Dedifferentiated amniotic fluid mesenchymal stem cell (primary cell): Measurements from ENCODE around the gene YWHAH.

Source experiments
- DNase-seq: peaks from one replicate; pipeline ENCODE4 v3.0.0-alpha.2; 2016; ENCODE audit errors: extremely low spot score

The YWHAH gene

DNA sequence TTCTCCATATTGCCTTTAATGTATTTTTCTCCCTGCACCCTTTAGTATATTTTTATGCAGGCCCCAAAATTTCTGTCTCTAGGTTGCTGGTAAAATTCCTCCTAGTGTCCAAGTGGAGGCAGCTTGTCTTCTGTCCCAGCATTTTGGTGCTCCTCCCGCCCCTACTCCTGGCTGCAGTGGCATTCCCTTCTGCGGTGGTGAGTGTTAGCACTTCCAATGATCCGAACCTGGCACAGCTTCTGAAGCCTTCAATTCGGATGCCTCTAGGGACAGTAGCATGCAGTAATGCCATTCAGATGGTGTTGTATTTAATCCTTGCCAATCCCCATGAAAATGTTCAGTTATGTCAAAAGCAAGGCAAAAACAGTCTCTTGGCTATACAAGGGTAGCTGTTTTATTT lies 5.9 kb downstream of the YWHAH start:
- DNase-seq, result no peak

DNA sequence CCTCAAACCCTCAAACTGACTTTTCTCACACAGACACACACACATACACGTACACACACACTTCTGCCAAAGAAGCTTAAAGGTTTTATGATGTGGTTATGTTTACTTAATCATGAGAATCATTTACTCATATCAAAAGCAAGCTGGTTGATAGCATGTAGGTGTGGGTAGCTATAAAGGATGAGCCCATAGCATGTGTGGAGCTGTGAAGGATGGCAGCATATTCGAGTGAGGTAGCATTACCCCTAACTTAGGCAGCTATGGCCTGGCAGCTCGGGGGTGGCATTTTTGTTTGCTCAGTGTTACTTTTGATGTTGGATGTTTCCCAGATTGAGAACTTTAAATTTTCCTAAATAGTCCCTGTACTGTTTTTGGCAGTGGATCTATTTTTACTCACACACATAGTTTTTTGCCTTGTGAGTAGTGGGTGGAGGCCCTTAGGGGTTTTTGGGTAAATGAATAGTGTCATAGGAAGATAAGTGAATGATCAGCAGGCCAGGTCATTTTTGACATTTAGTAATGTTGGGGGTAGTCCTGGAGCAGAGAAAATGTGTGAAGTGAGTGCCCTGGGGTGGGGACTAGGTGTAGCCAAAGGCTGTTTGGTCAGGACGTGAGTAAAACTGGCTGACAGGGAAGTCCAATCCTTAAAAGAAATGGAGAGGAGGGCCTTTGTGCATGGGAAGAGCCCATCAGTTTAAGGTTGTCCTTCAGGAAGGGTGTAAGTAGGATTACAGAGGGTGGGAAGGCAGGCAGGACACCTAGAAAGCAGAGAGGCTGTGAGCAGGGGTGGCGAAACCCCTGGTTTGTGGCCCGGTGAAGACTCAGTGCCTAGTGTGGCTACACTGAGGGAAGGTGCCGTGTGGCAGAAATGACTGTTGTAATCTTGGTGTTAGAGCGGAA lies 7.1 kb downstream of the YWHAH start:
- no peak for DNase-seq

DNA sequence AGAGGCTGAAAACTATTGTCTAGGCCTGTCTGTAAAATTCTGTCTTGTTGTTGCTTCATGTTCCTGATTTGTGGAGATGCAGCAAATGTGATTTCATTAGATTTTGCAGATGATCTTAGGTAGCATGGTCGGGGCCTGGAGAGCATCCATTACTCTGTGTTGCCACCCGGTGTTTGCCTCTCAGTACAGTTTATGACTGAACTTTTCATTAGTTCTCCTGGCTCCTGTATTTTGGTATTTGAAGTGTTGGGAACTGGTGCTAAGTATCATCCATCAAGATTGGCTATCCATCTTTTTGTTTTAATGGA lies 7.7 kb downstream of the YWHAH start:
- no peak for DNase-seq

DNA sequence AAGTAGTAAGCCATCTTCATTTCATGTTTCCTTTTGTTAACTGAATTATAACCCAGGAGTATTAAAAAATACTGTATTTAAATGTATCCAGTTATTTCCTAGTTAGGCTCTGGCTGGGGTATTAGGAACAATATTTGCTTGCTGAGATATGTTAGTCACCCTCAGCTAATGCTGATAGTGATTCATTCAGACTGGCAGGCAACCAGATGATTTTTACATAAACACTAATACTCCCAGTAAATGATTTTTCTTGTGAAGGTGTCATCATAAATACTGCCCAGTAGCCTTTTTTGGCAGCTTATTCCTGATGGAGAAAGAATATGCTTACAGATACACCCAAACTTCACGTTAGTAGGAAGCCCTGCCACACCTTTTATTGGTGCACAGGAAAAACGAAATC lies 8.1 kb downstream of the YWHAH start:
- DNase-seq, result no peak

DNA sequence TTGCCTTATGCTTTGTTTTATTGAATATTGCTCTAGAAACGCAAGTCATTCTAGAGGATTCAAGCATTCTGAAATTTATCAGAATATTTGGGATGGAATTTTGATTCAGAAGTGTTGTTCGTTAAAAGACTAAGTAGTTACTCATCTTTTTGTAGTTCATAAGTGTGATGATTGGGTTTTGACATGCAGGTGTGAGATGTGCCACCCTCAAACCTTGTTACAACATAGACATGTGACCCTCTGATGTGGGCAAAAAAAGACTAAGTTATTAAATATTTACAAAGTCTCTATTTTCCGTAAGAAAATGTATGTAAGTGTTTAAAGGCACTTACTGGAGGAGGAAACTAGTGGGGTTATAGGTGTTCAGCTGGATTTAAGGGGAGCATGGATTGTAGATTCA lies 8.9 kb downstream of the YWHAH start:
- no peak for DNase-seq

DNA sequence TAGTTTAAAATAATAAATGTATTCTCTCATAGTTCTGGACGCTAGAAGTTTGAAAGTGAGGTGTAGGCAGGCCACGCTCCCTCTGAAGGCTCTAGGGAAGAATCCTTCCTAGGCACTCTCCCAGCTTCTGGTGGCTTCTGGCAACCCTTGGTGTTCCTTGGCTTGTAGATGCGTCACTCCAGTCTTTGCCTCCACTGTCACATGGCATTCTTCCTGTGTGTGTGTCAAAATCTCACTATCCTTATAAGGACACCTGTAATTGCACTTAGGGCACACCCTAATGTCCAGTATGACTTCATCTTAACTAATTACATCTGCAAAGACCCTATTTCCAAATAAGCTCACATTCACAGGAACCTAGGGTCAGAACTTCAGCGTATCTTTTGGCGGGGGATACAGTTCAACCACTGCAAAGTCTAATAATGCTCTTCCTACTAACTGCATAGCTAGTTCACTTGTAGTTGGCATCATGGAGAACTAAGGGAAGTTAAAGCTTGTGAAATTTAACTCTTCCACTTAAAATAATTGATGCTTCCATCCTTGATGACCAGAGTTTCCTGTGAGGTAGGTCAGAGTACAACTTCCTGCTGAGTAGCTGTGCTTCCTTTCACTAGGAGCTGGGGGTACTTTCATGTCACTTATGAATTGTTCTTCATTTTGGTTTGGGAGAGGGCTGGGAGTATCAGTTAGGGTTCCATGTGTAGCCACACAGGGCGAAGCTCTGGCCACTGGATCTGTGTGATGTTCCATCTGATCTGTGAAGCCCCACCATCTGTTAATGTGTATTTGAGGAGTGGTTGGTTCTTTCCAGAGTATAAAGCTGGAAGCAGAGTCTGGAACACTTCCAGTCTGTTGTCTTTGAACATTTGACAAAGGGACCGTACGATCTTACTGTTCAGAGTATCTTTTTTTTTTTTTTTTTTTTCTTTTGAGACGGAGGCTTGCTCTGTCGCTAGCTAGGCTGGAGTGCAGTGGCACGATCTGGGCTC lies 10.5 kb downstream of the YWHAH start:
- DNase-seq, result no peak

DNA sequence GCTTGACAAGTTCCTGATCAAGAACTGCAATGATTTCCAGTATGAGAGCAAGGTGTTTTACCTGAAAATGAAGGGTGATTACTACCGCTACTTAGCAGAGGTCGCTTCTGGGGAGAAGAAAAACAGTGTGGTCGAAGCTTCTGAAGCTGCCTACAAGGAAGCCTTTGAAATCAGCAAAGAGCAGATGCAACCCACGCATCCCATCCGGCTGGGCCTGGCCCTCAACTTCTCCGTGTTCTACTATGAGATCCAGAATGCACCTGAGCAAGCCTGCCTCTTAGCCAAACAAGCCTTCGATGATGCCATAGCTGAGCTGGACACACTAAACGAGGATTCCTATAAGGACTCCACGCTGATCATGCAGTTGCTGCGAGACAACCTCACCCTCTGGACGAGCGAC lies 12.0 kb downstream of the YWHAH start:
- no peak for DNase-seq

DNA sequence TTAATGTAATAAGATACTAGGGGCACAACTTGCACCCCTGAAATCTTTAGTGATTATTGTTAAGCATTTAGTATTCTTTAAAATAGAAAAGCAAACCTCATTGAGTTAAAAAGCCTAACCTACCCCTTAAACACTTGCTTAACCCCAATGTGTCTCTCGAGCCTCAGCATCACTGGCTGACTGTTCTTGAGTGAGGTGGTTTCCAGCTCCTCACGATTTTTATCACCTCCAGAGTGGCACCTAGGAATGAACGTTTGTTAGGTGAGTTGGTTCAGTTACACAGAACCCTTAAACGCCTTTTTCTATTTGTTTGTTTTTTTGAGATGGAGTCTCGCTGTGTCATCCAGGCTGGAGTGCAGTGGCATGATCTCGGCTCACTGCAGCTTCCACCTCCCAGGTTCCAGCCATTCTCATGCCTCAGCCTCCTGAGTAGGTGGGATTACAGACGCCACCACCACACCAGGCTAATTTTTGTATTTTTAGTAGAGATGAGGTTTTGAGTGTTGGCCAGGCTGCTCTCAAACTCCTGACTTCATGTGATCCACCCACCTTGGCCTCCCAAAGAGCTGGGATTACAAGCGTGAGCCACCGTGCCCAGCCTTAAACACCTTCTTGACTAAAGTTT lies 13.7 kb downstream of the YWHAH start:
- DNase-seq, result no peak

DNA sequence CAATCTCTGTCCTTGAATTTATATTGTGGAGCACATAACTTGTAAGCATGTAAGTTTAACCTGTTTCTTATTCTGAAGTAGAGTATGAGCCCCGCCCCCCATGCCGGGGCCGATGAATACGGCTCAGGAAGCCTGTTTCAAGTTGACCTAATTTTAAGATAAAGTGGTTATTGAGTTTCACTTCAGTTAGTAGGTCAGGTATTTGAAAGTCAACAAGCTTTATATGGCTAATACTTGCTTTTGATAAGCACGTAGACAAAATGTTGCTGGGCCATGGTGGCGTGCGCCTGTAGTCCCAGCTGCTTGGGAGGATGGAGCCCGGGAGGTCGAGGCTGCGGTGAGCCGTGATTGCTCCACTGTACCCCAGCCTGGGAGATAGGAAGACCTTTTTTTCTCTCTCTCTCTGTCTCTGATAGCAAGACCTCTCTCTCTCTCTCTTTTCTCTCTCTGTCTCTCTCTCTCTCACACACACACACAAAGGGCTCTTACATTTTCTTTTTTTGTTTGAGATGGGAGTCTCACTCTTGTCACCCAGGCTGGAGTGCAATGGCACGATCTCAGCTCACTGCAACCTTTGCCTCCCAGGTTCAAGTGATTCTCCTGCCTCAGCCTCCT lies 14.4 kb downstream of the YWHAH start:
- no peak for DNase-seq

DNA sequence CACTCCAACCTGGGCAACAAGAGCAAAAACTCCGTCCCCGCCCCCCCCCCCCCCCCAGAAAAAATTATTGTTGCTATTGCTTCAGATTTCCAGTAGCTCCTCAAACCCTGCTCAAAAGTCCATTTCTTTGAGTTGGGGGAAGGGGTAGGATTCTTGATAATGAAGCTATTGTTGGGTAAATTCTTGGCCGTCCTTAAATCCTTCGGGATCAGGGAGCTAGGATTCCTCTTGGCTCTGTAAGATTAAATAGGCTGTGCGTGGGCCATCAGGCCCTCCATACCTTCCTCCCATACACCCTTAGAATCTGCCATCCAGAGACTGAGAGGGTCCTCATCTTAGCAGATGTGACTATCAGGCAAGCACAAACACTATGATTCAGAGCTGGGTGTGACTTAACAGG lies 16.4 kb downstream of the YWHAH start:
- DNase-seq, result no peak

DNA sequence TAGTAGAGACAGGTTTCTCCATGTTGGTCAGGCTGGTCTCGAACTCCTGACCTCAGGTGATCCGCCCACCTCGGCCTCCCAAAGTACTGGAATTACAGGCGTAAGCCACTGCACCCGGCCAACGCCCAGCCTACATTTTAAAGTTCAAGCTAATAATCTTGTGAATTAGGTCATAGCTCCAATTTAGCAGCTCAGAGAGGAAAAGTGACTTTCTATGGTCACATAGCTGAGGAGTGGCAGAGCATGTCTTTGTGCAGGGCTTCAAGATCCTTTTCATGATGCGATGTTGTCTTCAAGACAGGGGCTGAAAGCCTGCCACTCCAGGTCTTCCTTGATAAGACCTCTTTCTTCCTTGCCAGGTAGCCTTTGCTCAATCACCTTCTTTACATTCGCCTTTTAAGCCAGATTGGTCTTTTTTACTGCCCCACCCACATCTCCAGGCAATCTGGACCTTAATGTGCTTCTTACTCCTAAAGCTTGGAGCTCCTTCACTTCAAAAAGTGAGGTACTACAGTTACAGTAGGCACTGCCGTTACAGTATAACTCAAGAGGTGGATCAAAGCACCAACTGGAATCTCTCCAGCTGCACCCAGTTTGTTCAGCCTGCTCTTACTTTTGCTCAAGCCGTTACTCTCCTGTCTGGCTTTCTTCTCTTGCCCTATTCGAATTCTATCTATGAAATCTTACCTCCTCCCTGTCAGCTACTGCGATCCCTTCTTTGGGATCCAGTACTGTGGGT lies 18.2 kb downstream of the YWHAH start:
- DNase-seq, result no peak

DNA sequence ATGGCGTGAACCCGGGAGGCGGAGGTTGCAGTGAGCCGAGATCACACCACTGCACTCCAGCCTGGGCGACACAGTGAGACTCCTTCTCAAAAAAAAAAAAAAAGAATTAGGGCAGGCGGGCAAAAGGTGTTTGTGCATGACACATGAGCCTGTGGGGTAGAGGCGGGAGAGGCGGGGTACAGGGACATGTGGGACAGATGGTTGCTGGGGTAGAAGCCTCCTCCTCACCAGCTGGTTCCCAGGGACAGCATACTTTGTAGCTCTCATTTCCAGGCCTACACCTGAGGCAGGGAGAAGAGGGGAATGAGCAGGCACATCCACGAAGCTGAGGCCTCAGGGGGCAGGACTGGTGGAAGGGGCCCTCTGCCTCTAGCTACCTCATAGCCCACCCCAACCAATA lies 23.7 kb downstream of the YWHAH start:
- DNase-seq, result no peak

DNA sequence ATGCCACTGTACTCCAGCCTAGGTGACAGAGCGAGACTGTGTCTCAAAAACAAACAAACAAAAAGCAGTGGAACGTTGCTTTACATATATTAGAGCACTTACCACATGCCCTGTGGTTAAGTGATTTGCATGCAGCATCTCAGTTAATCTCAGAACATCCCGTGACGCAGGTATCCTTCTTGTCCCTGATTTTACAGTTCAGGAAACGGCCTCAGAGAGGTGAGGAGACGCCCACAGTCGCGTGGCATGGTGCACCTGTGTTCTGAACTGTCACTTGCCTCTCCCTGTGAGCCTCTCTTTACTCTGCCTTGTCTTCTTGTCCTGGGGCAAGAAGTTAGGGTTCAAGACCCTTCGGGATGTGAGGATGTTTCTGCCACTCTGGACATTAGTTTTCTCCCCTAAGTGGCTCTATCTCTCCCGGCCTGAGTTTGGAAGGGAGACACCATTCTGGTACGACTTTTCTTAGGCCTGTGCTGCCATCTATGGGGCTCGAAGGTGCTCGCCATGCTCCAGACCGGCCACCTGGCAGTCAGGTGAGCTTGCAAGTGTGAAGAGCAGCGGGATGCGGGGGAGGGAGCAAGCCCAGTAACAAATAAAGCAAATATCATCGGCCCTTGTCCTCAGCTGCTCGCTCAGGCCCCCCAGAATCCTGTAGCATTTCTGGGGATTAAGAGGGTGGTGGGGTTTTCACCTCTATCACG lies 25.6 kb downstream of the YWHAH start:
- DNase-seq, result peak; percentile 36

DNA sequence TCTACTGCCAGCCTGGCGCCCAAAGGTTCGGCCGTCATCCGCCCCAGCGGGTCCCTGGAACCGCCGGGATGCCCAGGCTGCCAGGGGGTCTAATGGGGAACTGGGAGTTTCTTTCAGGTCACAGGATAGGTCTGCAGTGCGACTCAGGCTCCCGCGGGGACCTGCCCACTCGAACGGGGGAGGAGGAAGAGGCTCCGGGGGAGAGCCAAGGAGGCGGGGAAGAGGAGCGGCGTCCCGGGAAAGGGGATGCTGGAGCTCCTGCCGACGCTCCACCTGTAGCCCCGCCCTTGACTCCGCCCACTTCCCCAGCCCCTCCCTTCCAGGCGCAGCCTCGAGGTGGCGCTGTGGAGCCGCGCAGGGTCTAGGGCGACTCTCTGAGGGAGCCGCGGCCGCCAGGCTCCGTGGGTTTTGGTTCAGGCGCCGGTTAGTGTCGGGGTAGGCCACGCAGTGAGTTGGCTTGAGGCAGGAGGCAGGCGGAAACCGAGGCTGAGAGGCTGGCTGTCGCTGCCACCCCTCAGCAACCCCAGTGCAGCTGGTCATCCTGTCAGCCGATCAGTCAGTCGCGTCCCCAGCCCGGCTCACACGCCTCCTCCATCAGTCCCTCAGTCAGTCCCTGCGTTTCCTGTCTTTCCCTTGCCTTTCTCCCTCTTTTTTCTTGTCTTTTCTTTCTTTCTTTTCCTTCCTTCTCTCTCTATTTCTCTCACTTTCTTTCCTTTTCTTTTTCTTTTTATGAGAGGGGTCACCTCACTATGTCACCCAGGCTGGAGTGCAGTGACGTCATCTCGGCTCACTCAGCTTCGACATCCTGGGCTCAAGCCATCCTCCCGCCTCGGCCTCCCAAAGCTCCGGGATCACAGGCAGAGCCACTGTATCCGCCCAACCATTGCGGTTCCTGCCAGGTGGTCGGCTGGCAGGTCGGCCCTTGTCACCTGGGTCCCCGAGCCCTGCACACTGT lies 26.4 kb downstream of the YWHAH start:
- peak; percentile 28 for DNase-seq

DNA sequence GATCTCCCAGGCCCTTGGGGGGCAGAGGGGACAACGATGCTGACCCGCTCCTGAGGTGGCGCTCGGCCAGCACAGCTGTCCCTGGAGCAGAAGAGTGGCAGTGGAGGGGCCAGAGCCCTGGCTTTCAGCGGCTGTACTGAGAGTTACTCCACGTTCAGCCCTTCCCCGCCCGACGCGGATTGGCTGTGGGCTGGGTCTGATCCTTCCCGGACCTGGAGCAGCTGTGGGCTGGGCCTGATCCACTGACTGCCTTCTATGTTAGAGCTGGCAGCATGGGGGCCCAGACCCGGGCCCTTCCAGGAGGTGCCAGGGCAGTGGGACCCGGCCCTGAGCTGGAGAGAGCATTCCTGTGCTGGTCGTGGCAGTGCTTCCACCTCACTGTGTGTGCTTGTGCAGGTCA lies 27.8 kb downstream of the YWHAH start:
- DNase-seq, result no peak

DNA sequence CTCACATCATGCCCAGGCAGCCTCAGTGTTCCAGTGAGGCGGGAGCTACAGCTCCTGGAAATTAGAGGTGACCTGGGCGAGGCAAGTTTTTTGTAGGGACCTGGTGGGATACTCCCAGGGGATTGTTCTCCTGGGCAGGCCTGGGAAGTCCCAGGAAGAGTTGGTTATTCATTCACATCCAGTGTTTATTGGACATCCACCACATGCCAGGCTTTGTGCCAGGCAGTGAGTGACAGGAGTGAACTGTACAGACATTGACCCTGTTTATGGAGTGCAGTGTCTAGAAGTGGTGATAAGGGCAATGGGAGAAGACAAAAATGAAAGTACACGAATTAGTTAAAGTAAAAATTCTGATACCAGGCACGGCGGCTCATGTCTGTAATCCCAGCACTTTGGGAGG lies 29.4 kb downstream of the YWHAH start:
- no peak for DNase-seq

DNA sequence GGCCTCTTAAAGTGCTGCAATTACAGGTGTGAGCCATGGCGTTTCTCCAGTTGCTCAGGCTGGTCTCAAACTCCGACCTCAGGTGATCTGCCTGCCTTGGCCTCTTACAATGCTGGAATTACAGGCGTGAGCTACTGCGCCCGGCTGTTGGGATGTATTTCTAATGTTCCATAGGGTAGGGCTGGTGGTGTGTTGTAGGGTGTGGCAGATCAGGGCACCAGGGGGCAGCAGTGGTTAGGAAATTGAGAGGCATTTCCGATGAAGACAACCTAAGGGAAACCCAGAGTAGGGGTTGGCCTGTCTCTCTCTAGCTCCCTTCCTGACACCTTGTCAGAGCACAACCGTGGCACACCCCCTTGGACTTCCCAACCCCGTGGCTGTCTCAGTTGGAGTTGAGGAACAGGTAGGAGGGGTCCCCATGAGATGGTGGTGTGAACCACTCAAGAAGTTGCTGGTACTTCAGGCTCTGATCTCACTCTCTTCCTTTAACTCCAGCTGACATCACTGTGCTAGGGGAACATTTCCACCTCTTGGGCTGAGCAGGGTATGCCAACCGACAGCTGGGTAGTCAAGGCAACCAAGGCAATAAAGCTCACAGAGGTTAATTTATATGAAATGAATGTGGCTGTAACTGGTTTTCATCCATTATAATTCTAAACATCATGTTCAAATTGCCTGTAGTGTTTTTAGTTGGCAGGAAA lies 33.0 kb downstream of the YWHAH start:
- peak; percentile 51 for DNase-seq

DNA sequence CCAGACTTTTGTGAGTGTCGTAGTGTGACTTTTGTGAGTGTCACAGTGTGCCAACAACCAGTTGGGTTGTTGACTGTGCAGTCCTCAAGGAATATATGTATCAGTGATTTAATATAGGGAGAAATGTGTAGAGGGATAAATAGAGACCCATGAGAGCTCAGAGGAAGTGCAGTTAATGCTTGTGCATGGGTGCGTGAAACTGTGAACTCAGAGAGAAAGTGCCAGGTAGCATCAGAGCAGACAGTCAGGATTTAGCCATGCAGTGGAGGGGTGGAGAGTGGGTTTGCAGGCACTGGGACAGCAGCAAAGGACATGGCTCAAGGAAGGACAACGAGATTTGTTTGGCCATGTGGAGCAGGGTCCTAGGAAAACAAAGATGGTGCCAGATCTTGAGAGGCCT lies 33.6 kb downstream of the YWHAH start:
- no peak for DNase-seq

DNA sequence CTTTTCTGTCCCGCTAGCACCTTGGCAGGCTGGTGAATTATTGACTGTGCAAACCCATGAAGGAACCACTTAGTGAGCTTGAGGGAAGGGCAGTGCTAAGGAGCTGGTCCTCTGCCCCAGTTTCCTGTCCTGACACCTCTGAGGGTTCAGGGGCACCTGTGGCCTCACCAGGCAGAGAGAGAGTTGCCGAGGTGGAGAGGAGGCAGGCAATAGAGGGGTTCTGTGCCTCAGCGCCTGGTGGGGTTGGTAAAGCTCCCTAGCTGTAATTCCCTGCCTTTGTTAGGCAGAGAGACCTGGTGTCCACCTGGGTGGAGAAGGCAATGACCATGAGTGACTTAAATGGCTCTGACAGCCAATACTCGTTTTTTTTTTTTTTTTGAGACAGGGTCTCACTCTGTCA lies 36.3 kb downstream of the YWHAH start:
- DNase-seq, result no peak
